Right lobe of liver (tissue), 4 donors: Measurements from ENCODE around the gene PDE6H.

ENCODE experiments used
- POLR2A ChIP-seq: fragments of 450-650 bp; IDR thresholded peaks from one replicate; pipeline ENCODE4 v1.6.1; 2017; ENCODE audit warnings: antibody characterized with exemption, mild to moderate bottlenecking
- TF ChIP-seq, protein P1 (sequence below), 4 donors: fragments of 200-600 bp in 3 of 4; fragments of 450-650 bp in 1 of 4; IDR thresholded peaks; one replicate each; pipeline versions ENCODE4 v1.5.1 to v1.8.0; 2016 to 2022; ENCODE audit warnings: antibody characterized with exemption in 4 of 4, mild to moderate bottlenecking in 2 of 4
- donor health status: DM: no; HTN: no; CAD: no.
- donor health status: DM: no; HTN: no; CAD: no.
- donor health status: DM: no; HTN: yes; CAD: no.

DNA sequence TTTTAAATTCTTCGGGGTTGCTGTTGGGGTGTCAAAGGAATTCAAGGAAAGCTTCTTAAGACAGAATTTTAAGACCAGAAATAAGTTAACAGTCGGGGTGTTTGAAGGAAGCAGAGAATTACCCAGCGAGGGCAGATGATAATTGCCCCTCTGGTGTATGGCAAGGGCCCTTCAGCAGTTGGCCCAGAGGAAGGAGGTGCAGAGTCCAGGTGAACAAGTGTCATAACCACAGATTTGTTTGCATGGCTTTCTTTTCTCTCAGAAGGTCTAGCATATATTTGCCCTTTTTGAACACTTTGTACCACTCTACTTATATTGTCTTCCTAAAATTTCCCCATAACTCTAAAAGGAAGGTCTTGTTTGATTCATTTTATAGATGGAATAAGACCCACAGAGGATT is 1.8 kb downstream of the PDE6H start:
- TF ChIP-seq, protein P1, sequence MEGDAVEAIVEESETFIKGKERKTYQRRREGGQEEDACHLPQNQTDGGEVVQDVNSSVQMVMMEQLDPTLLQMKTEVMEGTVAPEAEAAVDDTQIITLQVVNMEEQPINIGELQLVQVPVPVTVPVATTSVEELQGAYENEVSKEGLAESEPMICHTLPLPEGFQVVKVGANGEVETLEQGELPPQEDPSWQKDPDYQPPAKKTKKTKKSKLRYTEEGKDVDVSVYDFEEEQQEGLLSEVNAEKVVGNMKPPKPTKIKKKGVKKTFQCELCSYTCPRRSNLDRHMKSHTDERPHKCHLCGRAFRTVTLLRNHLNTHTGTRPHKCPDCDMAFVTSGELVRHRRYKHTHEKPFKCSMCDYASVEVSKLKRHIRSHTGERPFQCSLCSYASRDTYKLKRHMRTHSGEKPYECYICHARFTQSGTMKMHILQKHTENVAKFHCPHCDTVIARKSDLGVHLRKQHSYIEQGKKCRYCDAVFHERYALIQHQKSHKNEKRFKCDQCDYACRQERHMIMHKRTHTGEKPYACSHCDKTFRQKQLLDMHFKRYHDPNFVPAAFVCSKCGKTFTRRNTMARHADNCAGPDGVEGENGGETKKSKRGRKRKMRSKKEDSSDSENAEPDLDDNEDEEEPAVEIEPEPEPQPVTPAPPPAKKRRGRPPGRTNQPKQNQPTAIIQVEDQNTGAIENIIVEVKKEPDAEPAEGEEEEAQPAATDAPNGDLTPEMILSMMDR (IDR thresholded peaks at IDR 0.05), result no peak
- no peak for TF ChIP-seq POLR2A
